ENCODE measurements around the gene HOXA6.

Gene HOXA6

GRCh38 chr7:27149842-27150567 is 2.4 kb upstream of the HOXA6 start:
- DNase-seq = no peak

- no peak for DNase-seq
Measured at GRCh38 chr7:27148756-27149641, 1.4 kb upstream of the HOXA6 start.

GRCh38 chr7:27148031-27148755 is 619 bp upstream of the HOXA6 start:
- no peak for DNase-seq

GRCh38 chr7:27146491-27147198 is 929 bp downstream of the HOXA6 start:
- DNase-seq = no peak

GRCh38 chr7:27145914-27146412 is 1.6 kb downstream of the HOXA6 start:
- no peak for DNase-seq

GRCh38 chr7:27145165-27145913 is 2.2 kb downstream of the HOXA6 start:
- no peak for DNase-seq

GRCh38 chr7:27144781-27145164 is 2.8 kb downstream of the HOXA6 start:
- no peak for DNase-seq

GRCh38 chr7:27143950-27144780 is 3.4 kb downstream of the HOXA6 start:
- no peak for DNase-seq

GRCh38 chr7:27143023-27143949 is 4.3 kb downstream of the HOXA6 start, which contains the start of gene HOXA5:
Gene HOXA5 (minus strand): TSS chr7:27143681. CDS start chr7:27143607, 74 bp downstream.
- DNase-seq = peak in 1 of 2 experiments; percentile 68

GRCh38 chr7:27142580-27143022 is 5.0 kb downstream of the HOXA6 start:
- DNase-seq = no peak

GRCh38 chr7:27141923-27142579 is 5.5 kb downstream of the HOXA6 start:
- DNase-seq = no peak

- DNase-seq = no peak
Measured at GRCh38 chr7:27141137-27141922, 6.2 kb downstream of the HOXA6 start.

GRCh38 chr7:27140126-27140857 is 7.3 kb downstream of the HOXA6 start:
- DNase-seq = no peak

- no peak for DNase-seq
Measured at GRCh38 chr7:27139334-27140125, 8.0 kb downstream of the HOXA6 start.

GRCh38 chr7:27138985-27139333 is 8.6 kb downstream of the HOXA6 start:
- DNase-seq = no peak

GRCh38 chr7:27138472-27138871 is 9.1 kb downstream of the HOXA6 start:
- no peak for DNase-seq
